Neural cell (in vitro differentiated cells): ENCODE data around the gene SLC25A15.

Experiments used
- CTCF ChIP-seq: fragments of 450-650 bp; IDR thresholded peaks from 2 replicates; pipeline ENCODE4 v1.5.1; 2014; ENCODE audit warnings: antibody characterized with exemption, mild to moderate bottlenecking, moderate library complexity; ENCODE audit not compliant: poor library complexity, severe bottlenecking
- EP300 ChIP-seq: fragments of 450-650 bp; conservative IDR thresholded peaks from 2 replicates; pipeline ENCODE4 v1.6.1; 2014; ENCODE audit warnings: antibody characterized with exemption, mild to moderate bottlenecking, moderate library complexity; ENCODE audit not compliant: poor library complexity, severe bottlenecking
- EZH2 ChIP-seq: fragments of 200-600, 300-800 bp; shearing (Covaris generic), sonication (generic); IDR thresholded peaks from 2 replicates; pipeline ENCODE4 v1.6.1; 2014; ENCODE audit warnings: antibody characterized with exemption, low read length, borderline replicate concordance, mild to moderate bottlenecking; ENCODE audit not compliant: insufficient read depth, poor library complexity, severe bottlenecking
- MXI1 ChIP-seq: fragments of 450-650 bp; conservative IDR thresholded peaks from 2 replicates; pipeline ENCODE4 v1.6.1; 2014; ENCODE audit warnings: antibody characterized with exemption, mild to moderate bottlenecking; ENCODE audit not compliant: poor library complexity, severe bottlenecking
- RAD21 ChIP-seq: fragments of 450-650 bp; conservative IDR thresholded peaks from 2 replicates; pipeline ENCODE4 v1.6.1; 2014; ENCODE audit warnings: antibody characterized with exemption, mild to moderate bottlenecking, moderate library complexity
- SMC3 ChIP-seq: fragments of 450-650 bp; conservative IDR thresholded peaks from 2 replicates; pipeline ENCODE4 v1.6.1; 2014; ENCODE audit warnings: antibody characterized with exemption, mild to moderate bottlenecking, moderate library complexity; ENCODE audit not compliant: poor library complexity
- TAF1 ChIP-seq: IDR thresholded peaks from 2 replicates; pipeline ENCODE4 v1.6.1; 2012; ENCODE audit warnings: low read depth

- TF ChIP-seq EP300 (no peak), TAF1 (no peak), CTCF (no peak), SMC3 (no peak), EZH2 (no peak), MXI1 (no peak), RAD21 (no peak)
Measured at GRCh38 chr13:40755082-40755700, 34.2 kb upstream of the SLC25A15 start.
